Stimulated activated naive CD4-positive, alpha-beta T cell treated with Interleukin-2 at 50 U/mL for 16 hours (primary cell): ENCODE results near the gene EXOC5.

ENCODE experiments used
- DNase-seq: peaks from one replicate; lab custom pipeline; 2025; lab: John Stamatoyannopoulos, UW

The EXOC5 gene

GRCh38 chr14:57161583-57162234 lies 107.0 kb downstream of the EXOC5 start:
- DNase-seq, result no peak

- no peak for DNase-seq
These were observed 108.4 kb downstream of the EXOC5 start for GRCh38 chr14:57160333-57160732.

GRCh38 chr14:57153286-57153685 lies 115.4 kb downstream of the EXOC5 start:
- DNase-seq, result no peak
